Stimulated activated naive CD8-positive, alpha-beta T cell treated with anti-CD3 and anti-CD28 coated beads, Interleukin-15, Interleukin-2, amounts not matched to agents 100 ng/mL and 50 ng/mL, for 24 hours (primary cell): ENCODE measurements around the gene PPM1F.
"Not testable (repeated sequence)": the region's sequence is repeated elsewhere in the genome, so short reads cannot be mapped to it uniquely, and the experiment has no call there.

ENCODE experiments used
- H3K27ac Mint-ChIP-seq: one replicate; pipeline ENCODE4 v1.8.0; 2021; ENCODE audit warnings: mild to moderate bottlenecking, mixed read lengths
- H3K27me3 Mint-ChIP-seq: one replicate; pipeline ENCODE4 v1.8.0; 2021; ENCODE audit warnings: mixed read lengths
- H3K36me3 Mint-ChIP-seq: one replicate; pipeline ENCODE4 v1.8.0; 2021; ENCODE audit warnings: low read depth, mixed read lengths
- H3K4me1 Mint-ChIP-seq: one replicate; pipeline ENCODE4 v1.8.0; 2021; ENCODE audit warnings: low read depth, mixed read lengths
- H3K4me3 Mint-ChIP-seq: one replicate; pipeline ENCODE4 v1.8.0; 2021; ENCODE audit warnings: mild to moderate bottlenecking, mixed read lengths
- H3K9me3 Mint-ChIP-seq: one replicate; pipeline ENCODE4 v1.8.0; 2021; ENCODE audit warnings: mixed read lengths

The PPM1F gene

GRCh38 chr22:21917181-21917958 is 35.3 kb downstream of the PPM1F start:
- Mint-ChIP-seq H3K4me1 (no peaks in the 10 kb centered on the region), H3K36me3 (no peaks in the 10 kb centered on the region), H3K27me3 (no peaks in the 10 kb centered on the region), H3K9me3 (no peaks in the 10 kb centered on the region), H3K4me3 (no peak overlapping the region), H3K27ac (no peak overlapping the region)

- Mint-ChIP-seq H3K4me1 (no peaks in the 10 kb centered on the region), H3K9me3 (no peaks in the 10 kb centered on the region), H3K27ac (no peak overlapping the region), H3K4me3 (no peak overlapping the region), H3K36me3 (no peaks in the 10 kb centered on the region), H3K27me3 (no peaks in the 10 kb centered on the region)
These were observed 36.2 kb downstream of the PPM1F start for GRCh38 chr22:21916309-21916918.

GRCh38 chr22:21915624-21916308 is 36.9 kb downstream of the PPM1F start:
- Mint-ChIP-seq H3K27ac (no peak overlapping the region), H3K4me1 (no peaks in the 10 kb centered on the region), H3K36me3 (no peaks in the 10 kb centered on the region), H3K27me3 (no peaks in the 10 kb centered on the region), H3K9me3 (no peaks in the 10 kb centered on the region), H3K4me3 (no peak overlapping the region)

GRCh38 chr22:21914033-21914642 is 38.5 kb downstream of the PPM1F start:
- not testable (repeated sequence) for H3K9me3 Mint-ChIP-seq, H3K4me3 Mint-ChIP-seq, H3K27me3 Mint-ChIP-seq, H3K27ac Mint-ChIP-seq, H3K36me3 Mint-ChIP-seq, H3K4me1 Mint-ChIP-seq

GRCh38 chr22:21910367-21910766 is 42.3 kb downstream of the PPM1F start:
- not testable (repeated sequence) for H3K9me3 Mint-ChIP-seq, H3K27ac Mint-ChIP-seq, H3K36me3 Mint-ChIP-seq, H3K4me3 Mint-ChIP-seq, H3K4me1 Mint-ChIP-seq, H3K27me3 Mint-ChIP-seq

DNA sequence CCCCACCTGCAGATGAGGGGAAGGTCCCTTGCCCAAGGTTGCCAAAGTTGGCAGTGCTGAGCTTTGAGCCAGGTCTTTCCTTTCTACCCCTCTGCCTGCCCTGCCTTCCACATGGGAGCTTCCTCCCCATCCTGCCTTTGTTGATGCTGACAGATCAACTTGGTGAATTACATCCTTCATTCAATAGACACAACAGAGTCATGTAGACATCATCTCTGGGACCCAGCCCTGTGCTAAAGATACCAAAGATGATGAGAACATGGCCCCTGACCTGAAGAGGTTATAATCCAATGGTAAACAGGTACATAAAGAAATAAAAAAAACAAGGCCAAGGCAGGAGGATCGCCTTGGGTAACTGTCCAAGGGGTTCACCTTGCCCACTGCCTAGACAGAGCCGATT is 42.8 kb downstream of the PPM1F start:
- H3K4me3 Mint-ChIP-seq = no peak overlapping the region
- H3K27me3 Mint-ChIP-seq = no peaks in the 10 kb centered on the region
- H3K4me1 Mint-ChIP-seq = no peaks in the 10 kb centered on the region
- H3K36me3 Mint-ChIP-seq = no peaks in the 10 kb centered on the region
- no peak overlapping the region for H3K27ac Mint-ChIP-seq
- no peaks in the 10 kb centered on the region for H3K9me3 Mint-ChIP-seq

- peaks cover 7% of the 10 kb centered on the region for H3K36me3 Mint-ChIP-seq
- no peaks in the 10 kb centered on the region for H3K4me1 Mint-ChIP-seq
- no peak overlapping the region for H3K27ac Mint-ChIP-seq
- H3K4me3 Mint-ChIP-seq = no peak overlapping the region
- H3K27me3 Mint-ChIP-seq = no peaks in the 10 kb centered on the region
- H3K9me3 Mint-ChIP-seq = no peaks in the 10 kb centered on the region
These were observed 44.8 kb downstream of the PPM1F start for GRCh38 chr22:21907638-21908522.

DNA sequence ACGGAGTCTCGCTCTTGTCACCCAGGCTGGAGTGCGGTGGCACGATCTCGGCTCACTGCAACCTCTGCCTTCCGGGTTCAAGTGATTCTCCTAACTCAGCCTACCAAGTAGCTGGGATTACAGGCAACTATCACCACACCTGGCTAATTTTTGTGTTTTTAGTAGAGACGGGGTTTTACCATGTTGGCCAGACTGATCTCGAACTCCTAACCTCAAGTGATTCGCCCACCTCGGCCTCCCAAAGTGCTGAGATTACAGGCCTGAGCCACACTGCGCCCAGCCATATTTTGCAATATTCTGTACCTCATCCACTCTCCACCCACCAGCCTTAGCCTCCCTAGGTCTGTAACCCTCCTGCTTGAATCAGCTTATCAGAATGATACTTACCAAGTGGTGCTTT is 47.4 kb downstream of the PPM1F start:
- H3K4me3 Mint-ChIP-seq, H3K27me3 Mint-ChIP-seq, H3K27ac Mint-ChIP-seq, H3K36me3 Mint-ChIP-seq, H3K9me3 Mint-ChIP-seq, H3K4me1 Mint-ChIP-seq: not testable (repeated sequence)

DNA sequence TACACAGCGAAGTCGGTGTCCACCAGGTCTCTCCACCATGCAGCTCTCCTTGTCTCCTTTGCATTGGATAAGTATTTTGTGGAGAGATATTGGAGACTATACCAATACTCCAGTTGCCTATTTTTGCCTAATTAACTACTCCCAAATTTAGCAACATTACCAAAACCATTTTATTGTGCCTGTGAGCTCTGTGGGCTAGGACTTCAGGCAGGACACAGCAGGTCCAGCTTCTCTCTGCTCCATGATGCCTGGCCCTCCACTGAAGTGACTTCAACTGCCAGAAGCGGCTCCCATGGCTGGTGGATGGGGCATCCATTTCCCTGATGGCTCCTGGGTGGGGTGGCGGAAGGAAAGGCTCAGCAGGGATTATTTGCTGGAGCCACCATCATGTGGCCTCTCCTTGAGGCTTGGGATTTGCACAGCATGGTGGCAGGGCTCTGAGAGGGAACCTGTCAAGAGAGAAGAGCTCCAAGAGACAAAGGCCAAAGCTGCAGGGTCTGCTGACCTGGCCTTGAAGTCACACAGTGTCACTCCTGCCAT is 48.3 kb downstream of the PPM1F start:
- no peaks in the 10 kb centered on the region for H3K9me3 Mint-ChIP-seq
- H3K27ac Mint-ChIP-seq = no peak overlapping the region
- H3K4me1 Mint-ChIP-seq = no peaks in the 10 kb centered on the region
- H3K4me3 Mint-ChIP-seq = no peak overlapping the region
- H3K27me3 Mint-ChIP-seq = peaks cover 3% of the 10 kb centered on the region
- peaks cover 7% of the 10 kb centered on the region for H3K36me3 Mint-ChIP-seq

DNA sequence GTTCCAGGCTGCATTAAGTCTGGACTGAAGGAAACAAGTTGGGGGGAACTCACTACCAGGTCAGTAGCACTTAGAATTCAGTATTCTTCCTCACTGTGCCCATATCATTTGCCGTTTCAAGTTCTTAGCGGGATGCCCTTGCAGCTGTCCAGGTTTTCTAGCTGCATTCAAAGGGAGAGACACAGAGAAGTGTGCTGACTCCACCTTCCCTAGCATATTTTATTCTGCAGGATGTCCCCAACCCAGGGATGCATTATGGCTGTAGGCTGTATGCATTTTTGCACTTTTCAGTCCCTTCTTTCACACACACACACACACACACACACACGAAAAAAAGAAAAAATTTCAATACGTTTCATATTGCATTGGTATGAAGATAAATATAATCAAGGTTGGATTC is 49.4 kb downstream of the PPM1F start:
- Mint-ChIP-seq H3K27me3 (peaks cover 3% of the 10 kb centered on the region), H3K27ac (no peak overlapping the region), H3K36me3 (peaks cover 7% of the 10 kb centered on the region), H3K4me1 (no peaks in the 10 kb centered on the region), H3K4me3 (no peak overlapping the region), H3K9me3 (no peaks in the 10 kb centered on the region)

DNA sequence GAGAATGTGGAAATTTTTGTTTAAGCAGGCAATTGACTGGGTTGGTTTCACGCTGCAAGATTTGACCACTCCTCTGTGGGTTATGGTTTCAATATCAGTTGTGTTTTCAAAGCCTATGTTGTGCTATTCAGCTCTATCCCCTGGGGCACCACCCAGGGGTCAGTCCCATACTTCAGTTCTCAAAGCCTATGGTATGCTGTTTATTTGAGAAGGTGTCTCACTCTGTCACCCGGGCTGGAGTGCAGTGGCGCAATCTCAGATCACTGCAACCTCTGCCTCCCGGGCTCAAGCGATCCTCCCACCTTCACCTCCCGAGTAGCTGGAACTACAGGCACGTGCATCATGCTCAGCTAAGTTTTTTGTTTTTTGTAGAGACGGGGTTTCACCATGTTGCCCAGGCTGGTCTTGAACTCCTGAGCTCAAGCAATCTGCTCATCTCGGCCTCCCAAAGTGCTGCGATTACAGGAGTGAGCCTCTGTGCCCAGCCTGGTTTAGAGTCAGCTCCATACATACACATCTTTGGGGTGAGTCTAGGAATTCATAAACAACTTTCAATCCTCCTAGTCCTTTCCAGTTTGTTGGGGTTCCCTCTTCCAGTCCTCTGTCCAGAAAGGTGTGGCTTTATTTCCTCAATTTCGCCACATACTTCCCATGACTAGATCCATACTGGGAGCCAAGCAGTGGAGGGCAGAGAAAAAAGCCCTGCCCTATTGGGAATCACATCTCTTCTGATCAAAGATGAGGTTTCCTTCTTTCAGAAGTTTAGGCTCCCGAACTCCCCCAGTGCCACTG is 50.2 kb downstream of the PPM1F start:
- peaks cover 7% of the 10 kb centered on the region for H3K36me3 Mint-ChIP-seq
- H3K27ac Mint-ChIP-seq = no peak overlapping the region
- peaks cover 3% of the 10 kb centered on the region for H3K27me3 Mint-ChIP-seq
- H3K4me3 Mint-ChIP-seq = no peak overlapping the region
- H3K4me1 Mint-ChIP-seq = no peaks in the 10 kb centered on the region
- H3K9me3 Mint-ChIP-seq = no peaks in the 10 kb centered on the region

- H3K27ac Mint-ChIP-seq = no peak overlapping the region
- no peak overlapping the region for H3K4me3 Mint-ChIP-seq
- H3K27me3 Mint-ChIP-seq = peaks cover 3% of the 10 kb centered on the region
- no peaks in the 10 kb centered on the region for H3K9me3 Mint-ChIP-seq
- H3K4me1 Mint-ChIP-seq = no peaks in the 10 kb centered on the region
- H3K36me3 Mint-ChIP-seq = no peaks in the 10 kb centered on the region
These were observed 54.2 kb downstream of the PPM1F start for GRCh38 chr22:21898354-21898896.

- H3K4me3 Mint-ChIP-seq = no peak overlapping the region
- no peaks in the 10 kb centered on the region for H3K4me1 Mint-ChIP-seq
- peaks cover 3% of the 10 kb centered on the region for H3K27me3 Mint-ChIP-seq
- no peaks in the 10 kb centered on the region for H3K9me3 Mint-ChIP-seq
- H3K36me3 Mint-ChIP-seq = no peaks in the 10 kb centered on the region
- H3K27ac Mint-ChIP-seq = no peak overlapping the region
These were observed 55.6 kb downstream of the PPM1F start for GRCh38 chr22:21896951-21897513.
